WERI-Rb-1 (cell line): ENCODE results near the gene UBE3D.

Source experiments
- DNase-seq: peaks from one replicate; pipeline ENCODE4 v3.0.0-alpha.2; 2020
- H3K27ac ChIP-seq: fragments of 250-450 bp; sonication (Bioruptor Pico); 2 replicates; pipeline ENCODE4 v1.5.1; 2020; ENCODE audit warnings: mild to moderate bottlenecking, moderate library complexity
- H3K27me3 ChIP-seq: fragments of 250-450 bp; sonication (Bioruptor Pico); 2 replicates; pipeline ENCODE4 v1.5.1; 2021; ENCODE audit warnings: mild to moderate bottlenecking, low read depth, moderate library complexity; ENCODE audit not compliant: insufficient read depth, severe bottlenecking
- H3K36me3 ChIP-seq: fragments of 250-450 bp; sonication (Bioruptor Pico); 2 replicates; pipeline ENCODE4 v1.5.1; 2020; ENCODE audit warnings: mild to moderate bottlenecking, moderate library complexity
- H3K4me3 ChIP-seq: 2 replicates; pipeline ENCODE4 v1.5.1; 2011; ENCODE audit warnings: low read depth, mild to moderate bottlenecking, control low read depth, low read length
- H3K9me3 ChIP-seq: fragments of 250-450 bp; sonication (Bioruptor Pico); 2 replicates; pipeline ENCODE4 v1.5.1; 2021; ENCODE audit warnings: mild to moderate bottlenecking, moderate library complexity; ENCODE audit not compliant: severe bottlenecking
- CTCF ChIP-seq: IDR thresholded peaks from 2 replicates; pipeline ENCODE4 v1.5.1; 2011; ENCODE audit warnings: low read depth, mild to moderate bottlenecking, control low read depth, inconsistent platforms, low read length

Gene UBE3D

DNA sequence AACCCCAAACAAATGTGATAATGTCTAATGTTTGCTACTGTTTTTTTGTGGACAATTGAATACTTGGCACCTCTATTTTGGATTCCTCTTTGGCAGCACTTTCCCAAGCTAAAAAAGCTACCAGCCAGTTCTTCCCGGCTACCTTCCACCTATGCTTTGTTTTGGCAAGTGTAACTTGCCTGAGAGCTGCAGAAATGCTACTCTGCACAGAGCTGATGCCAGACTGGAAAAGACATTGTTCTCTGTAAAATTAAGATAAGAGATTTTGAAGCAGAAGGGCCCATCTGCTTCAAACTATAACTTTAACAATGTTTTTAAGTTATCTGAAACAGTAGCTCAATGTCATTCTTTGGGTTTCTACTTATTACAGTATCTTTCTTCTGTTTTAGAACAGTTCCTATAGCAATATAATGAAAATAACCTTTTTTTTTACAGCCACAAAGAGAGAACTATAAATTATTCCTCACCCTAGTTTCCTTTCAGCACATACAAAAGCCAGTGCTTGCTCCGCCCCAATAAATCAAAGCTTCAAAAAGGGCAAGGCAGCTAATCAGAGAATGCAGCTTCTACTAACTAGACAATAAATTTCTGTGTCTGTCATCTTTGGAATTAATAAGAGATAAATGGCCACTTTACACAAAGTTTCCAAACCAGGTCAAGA lies 183.1 kb downstream of the UBE3D start:
- TF ChIP-seq CTCF: no peak
- H3K4me3 ChIP-seq: no peak overlapping the region
- no peak overlapping the region for H3K27ac ChIP-seq
- peaks cover 15% of the 10 kb centered on the region for H3K27me3 ChIP-seq
- no peak for DNase-seq
- H3K36me3 ChIP-seq: no peaks in the 10 kb centered on the region
- H3K9me3 ChIP-seq: no peaks in the 10 kb centered on the region

GRCh38 chr6:82881519-82881918 lies 184.1 kb downstream of the UBE3D start:
- no peak for TF ChIP-seq CTCF
- H3K27ac ChIP-seq: no peak overlapping the region
- H3K36me3 ChIP-seq: no peaks in the 10 kb centered on the region
- H3K27me3 ChIP-seq: peaks cover 15% of the 10 kb centered on the region
- no peak for DNase-seq
- H3K4me3 ChIP-seq: no peak overlapping the region
- H3K9me3 ChIP-seq: no peaks in the 10 kb centered on the region

GRCh38 chr6:82878812-82879211 lies 186.8 kb downstream of the UBE3D start:
- DNase-seq: no peak
- no peak for TF ChIP-seq CTCF
- Histone ChIP-seq H3K9me3 (no peaks in the 10 kb centered on the region), H3K36me3 (no peaks in the 10 kb centered on the region), H3K27me3 (peaks cover 13% of the 10 kb centered on the region), H3K4me3 (no peak overlapping the region), H3K27ac (no peak overlapping the region)

DNA sequence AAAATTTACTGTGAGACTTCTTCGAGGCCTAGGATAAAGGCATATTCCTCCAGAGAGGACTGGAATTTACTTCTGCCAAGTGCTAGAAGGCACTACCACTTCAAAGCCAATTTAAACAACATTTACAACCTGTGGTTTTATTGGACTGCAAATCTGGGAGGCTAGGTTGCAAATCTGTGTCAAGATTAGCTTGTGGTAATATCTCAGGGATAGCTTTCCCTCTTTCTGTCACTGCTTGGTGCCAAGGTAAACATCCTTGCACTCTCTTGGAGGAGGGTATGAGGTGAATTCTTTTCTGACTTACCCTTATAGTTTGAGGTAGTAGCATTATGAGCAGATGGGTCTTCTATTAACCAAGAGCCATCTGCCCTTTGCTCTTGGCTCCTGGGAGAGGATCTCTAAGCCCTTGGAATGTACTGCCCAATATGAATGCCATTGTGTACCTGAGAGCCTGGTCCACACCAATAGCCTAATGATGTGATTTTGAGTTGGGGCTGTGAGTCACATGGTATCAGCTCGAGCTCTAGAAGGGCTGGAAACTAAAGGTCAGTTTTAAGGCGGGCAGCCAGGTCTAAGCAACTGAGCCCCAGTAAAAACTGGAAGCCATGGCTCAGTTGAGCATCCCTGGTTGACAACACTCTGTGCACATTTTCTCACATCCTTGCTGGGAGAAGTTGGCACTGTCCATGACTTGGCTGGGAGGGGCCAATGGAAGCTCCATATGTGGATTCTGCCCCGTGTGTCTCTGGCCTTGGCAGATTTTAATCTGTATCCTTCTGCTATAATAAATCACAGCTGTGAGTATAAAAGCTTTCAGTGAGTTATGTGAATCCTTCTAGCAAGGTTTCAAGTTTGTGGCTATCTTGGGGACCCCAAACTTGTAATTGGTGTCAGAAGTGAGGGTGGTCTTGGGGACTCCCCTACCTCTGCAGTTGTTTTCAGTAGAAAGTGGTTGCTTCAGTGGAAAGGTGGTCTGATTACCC lies 188.1 kb downstream of the UBE3D start:
- H3K36me3 ChIP-seq: no peaks in the 10 kb centered on the region
- no peaks in the 10 kb centered on the region for H3K9me3 ChIP-seq
- no peak overlapping the region for H3K4me3 ChIP-seq
- H3K27me3 ChIP-seq: peaks cover 7% of the 10 kb centered on the region
- DNase-seq: no peak
- TF ChIP-seq CTCF: no peak
- no peak overlapping the region for H3K27ac ChIP-seq

- no peak for DNase-seq
- no peaks in the 10 kb centered on the region for H3K36me3 ChIP-seq
- H3K4me3 ChIP-seq: no peak overlapping the region
- no peak for TF ChIP-seq CTCF
- H3K27ac ChIP-seq: no peak overlapping the region
- H3K9me3 ChIP-seq: no peaks in the 10 kb centered on the region
- H3K27me3 ChIP-seq: peaks cover 3% of the 10 kb centered on the region
These were observed 190.0 kb downstream of the UBE3D start for GRCh38 chr6:82875573-82876185.
